Epidermal melanocyte (primary cell): ENCODE results near the gene SMO.
"Not testable (repeated sequence)": the region's sequence is repeated elsewhere in the genome, so short reads cannot be mapped to it uniquely, and the experiment has no call there.

Experiments used
- DNase-seq: peaks from one replicate; pipeline ENCODE4 v3.0.0; 2011; ENCODE audit warnings: low spot score; ENCODE audit not compliant: insufficient read length

Gene SMO

DNA sequence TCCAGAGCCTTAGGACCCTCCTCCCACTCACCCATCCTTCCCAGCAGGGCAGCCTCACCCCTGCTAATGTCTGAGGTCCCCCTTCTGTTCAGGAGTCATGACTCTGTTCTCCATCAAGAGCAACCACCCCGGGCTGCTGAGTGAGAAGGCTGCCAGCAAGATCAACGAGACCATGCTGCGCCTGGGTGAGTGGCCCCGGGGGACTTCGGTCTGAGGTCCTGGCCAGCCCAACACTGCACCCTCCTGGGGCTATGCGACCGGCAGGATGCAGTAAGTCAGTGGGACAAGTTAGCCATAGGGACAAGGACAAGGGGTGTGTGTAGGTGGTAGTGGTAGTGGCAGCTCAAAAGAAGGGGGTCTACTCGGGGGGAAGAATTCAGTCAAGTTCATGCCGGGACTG is 20.2 kb downstream of the SMO start:
- DNase-seq = no peak

DNA sequence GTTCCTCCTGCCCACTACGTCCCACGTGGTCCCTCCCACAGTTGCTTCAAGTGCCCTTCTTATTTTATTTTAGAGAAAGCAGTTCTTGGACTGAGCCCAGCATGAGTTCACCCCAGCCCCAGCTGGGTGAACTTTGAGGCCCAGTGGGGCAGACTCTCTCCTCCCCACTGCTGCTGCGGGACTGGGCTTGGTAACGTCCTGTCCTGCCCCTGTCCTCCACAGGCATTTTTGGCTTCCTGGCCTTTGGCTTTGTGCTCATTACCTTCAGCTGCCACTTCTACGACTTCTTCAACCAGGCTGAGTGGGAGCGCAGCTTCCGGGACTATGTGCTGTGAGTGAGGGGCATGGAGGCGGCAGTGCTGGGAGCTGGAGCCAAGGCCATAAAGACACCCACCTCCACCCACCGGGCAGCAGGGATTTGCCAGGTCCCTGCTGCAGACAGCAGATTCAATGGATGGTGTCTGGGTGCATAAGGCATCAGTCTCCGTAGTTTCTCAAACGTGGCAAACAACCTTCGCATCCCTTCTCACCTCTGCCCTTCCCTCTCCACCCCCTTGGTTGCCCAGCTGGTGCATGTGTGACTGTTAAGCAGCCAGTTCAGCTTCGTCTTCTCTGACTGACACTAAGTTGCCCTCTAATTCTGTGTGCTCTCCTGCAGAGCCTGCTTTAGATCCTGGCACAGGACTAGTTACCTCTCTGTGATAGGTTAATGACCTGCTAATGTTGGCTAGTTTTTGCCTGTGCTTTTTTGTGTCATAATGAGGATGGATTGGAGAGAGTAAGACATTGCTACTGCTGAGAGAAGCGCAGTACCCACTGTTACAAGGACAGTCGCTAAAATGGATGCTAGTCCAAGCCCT is 20.9 kb downstream of the SMO start:
- no peak for DNase-seq

DNA sequence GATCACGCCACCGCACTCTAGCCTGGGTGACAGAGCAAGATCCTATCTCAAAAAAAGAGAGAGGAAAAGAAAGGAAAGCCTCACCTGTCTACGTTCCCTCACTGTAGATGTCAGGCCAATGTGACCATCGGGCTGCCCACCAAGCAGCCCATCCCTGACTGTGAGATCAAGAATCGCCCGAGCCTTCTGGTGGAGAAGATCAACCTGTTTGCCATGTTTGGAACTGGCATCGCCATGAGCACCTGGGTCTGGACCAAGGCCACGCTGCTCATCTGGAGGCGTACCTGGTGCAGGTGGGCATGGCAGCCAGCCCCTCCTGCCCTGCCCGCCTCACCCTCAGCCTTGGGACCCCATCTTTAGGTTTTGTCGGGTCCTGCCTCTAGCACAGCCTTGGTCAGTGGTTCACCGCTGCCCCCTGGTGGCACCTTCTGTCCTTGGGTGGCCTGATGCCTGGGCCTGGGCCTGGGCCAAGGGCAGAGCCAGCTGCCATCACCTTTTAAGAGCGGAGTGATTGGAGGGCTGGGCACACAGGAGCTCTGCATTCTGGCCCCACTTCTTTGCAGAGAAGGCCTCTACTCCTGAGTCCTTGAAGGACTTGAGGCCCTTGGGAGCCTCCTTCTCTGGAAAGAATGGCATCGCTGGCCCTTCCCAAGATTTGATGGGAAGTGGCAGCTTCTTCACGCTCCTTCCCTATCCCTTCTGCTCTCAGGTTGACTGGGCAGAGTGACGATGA is 22.0 kb downstream of the SMO start:
- peak; percentile 71 for DNase-seq

DNA sequence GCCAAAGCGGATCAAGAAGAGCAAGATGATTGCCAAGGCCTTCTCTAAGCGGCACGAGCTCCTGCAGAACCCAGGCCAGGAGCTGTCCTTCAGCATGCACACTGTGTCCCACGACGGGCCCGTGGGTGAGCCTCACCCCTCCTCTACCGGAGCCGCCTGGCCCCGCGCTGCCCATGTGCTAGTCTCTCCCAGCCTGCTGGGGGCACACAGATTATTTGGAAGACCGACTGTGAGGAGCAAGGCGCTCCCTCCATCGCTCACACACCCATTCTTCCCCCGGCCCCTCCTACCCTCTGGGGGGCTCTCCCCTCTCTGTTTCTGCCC is 22.5 kb downstream of the SMO start:
- DNase-seq = no peak

DNA sequence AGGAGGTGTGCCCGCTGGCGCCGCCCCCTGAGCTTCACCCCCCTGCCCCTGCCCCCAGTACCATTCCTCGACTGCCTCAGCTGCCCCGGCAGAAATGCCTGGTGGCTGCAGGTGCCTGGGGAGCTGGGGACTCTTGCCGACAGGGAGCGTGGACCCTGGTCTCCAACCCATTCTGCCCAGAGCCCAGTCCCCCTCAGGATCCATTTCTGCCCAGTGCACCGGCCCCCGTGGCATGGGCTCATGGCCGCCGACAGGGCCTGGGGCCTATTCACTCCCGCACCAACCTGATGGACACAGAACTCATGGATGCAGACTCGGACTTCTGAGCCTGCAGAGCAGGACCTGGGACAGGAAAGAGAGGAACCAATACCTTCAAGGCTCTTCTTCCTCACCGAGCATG is 23.7 kb downstream of the SMO start:
- DNase-seq = no peak

DNA sequence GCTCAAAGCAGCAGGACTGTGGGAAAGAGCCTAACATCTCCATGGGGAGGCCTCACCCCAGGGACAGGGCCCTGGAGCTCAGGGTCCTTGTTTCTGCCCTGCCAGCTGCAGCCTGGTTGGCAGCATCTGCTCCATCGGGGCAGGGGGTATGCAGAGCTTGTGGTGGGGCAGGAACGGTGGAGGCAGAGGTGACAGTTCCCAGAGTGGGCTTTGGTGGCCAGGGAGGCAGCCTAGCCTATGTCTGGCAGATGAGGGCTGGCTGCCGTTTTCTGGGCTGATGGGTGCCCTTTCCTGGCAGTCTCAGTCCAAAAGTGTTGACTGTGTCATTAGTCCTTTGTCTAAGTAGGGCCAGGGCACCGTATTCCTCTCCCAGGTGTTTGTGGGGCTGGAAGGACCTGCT is 24.2 kb downstream of the SMO start:
- no peak for DNase-seq

DNA sequence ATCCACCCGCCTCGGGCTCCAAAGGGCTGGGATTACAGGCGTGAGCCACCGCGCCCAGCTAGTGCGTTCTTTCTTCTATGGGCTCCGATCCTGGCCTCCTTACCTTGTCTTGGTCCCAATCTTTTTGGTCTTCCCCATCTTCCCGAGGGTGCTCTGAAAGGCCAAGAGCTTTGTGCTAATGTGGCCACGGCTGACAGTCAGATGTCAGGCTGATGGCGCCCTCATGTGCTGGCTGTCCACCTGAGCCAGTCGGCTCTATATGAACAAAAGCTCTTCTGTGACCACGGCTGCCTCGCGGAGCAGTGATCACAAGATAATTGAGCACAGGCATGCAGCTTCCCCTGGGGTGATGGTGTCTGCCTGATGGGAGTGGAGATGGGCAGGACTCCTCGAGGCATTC is 25.4 kb downstream of the SMO start:
- peak; percentile 86 for DNase-seq

DNA sequence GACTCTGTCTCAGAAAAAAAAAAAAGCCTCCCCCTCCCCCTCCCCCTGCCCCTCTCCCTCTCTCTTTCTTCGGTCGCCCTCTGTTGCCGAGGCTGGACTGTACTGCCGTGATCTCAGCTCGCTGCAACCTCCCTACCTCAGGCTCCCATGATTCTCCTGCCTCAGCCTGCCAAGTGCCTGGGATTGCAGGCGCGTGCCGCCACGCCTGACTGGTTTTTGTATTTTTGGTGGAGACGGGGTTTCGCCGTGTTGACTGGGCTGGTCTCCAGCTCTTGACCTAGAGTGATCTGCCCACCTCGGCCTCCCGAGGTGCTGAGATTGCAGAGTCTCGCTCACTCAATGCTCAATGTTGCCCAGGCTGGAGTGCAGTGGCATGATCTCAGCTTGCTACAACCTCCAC is 27.3 kb downstream of the SMO start:
- not testable (repeated sequence) for DNase-seq

DNA sequence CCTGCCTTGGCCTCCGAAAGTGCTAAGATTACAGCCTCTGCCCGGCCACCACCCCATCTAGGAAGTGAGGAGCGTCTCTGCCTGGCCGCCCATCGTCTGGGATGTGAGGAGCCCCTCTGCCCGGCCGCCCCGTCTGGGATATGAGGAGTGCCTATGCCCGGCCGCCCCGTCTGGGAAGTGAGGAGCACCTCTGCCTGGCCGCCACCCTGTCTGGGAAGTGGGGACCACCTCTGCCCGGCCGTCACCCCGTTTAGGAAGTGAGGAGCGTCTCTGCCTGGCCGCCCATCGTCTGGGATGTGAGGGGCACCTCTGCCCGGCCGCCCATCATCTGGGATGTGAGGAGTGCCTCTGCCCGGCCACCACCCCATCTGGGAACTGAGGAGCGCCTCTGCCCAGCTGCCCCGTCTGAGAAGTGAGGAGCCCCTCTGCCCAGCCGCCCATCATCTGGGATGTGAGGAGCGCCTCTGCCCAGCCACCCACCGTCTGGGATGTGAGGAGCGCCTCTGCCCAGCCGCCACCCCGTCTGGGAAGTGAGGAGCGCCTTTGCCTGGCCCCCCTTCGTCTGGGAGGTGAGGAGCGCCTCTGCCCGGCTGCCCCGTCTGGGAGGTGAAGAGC is 27.8 kb downstream of the SMO start:
- not testable (repeated sequence) for DNase-seq

DNA sequence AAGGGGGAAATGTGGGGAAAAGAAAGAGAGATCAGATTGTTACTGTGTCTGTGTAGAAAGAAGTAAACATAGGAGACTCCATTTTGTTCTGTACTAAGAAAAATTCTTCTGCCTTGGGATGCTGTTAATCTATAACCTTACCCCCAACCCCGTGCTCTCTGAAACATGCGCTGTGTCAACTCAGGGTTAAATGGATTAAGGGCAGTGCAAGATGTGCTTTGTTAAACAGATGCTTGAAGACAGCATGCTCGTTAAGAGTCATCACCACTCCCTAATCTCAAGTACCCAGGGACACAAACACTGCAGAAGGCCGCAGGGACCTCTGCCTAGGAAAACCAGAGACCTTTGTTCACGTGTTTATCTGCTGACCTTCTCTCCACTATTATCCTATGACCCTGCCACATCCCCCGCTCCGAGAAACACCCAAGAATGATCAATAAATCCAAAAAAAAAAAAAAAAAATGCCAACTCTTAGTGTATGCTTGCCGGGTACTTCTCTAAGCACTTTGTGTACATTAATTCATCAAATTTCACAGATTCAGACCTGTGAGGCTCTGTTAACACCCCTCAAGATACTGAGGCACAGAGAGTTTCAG is 28.5 kb downstream of the SMO start:
- DNase-seq = not testable (repeated sequence)

DNA sequence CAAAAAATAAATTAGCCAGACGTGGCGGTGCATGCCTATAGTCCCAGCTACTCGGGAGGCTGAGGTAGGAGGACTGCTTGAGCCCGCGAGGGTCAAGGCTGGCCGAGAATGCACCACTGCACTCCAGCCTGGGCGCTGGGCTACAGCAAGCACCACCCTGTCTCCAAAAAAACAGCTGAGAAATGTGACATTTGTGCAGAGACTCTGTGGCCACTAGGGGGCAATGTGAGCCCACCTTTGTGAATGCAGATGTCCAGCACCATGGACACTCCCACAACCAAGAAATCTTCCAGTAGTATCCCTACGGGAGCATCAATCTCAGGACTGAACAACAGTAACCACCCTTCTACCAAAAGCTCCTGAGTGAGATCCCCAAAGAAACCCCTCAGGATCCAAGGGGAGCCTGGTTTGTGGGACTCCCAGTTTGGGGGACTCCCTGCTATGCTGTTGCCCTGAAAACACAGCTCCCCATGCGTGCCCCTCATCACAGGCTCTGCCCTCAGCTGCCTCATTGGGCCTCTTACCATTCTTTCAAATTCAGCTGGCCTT is 30.2 kb downstream of the SMO start:
- DNase-seq = peak; percentile 83

DNA sequence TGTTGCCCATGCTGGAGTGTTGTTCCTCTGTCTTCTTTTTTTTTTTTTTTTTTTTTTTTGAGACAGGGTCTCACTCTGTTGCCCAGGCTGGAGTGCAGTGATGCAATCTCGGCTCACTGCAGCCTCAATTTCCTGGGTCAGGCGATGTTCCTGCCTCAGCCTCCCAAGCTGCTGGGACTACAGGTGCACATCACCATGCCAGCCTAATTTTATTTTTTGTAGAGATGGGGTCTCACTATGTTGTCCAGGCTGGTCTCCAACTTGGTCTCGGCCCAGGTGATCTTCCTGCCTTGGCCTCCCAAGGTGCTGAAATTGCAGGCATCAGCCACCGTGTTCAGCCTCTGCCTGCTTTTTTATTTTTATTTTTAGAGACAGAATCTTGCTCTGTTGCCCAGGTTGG is 30.7 kb downstream of the SMO start:
- DNase-seq = not testable (repeated sequence)

DNA sequence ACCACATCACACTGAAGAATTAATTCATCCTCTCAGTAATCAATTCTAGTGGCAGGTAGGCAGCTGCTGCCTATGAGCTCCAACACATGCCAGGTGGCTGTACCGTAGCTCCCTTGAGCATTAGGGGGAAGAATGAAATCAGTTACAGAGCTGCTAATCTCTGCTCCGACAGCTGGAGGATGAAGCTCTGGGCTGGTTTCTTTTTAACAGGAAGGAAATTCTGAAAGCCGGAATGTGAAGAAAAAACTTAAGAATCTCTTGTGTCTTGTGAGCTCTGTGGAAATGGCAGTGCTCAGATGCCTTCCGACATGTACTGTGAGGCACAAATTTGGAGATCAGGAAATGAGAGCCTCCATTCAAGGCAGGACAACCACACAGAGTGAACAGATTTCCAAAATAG is 33.6 kb downstream of the SMO start:
- DNase-seq = no peak

DNA sequence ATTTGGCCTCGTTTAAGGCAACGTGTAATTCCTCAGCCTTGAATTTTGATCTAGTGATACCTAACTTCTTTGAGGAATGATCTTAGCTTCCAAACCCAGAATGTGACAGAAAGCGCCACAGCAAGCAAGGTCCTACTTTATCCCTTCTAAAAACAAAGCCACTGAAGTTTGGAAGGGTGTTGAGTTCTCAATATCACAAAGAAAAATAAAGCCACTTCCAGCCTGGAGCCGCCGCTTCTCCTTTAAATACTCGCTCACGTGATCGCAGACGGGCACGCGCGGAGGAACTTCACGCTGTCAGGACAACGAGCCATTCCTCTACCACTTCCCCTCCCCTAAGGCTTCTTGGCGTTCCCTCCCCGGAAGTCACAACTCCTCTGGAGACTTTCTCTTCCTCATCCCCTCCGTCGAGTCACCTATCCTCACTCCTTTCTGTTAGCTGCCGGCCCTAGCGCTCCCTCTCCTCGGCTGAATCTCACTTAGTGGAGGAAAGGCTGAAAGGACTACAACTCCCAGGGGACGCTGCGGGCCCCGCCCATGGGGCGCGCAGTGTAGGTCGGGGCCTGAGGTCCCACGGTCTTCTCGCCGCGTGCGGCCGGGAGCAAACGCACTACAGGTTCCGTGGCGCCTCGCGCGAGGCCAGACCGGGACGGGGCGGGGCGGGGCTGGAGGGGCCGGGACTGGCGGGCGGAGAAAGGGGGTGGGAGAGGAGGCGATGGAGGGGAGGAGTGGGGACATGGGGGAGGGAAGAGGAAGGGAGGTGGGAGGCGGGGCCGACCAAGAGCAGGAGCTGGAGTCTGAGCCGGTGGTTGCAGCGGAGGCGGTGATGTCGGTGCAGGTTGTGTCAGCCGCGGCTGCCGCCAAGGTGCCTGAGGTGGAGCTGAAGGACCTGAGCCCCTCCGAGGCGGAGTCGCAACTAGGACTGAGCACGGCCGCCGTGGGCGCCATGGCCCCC is 36.1 kb downstream of the SMO start, which contains the start of gene AHCYL2:
AHCYL2 (plus strand) TSS at position 780 of the 955 bp plus-strand sequence.
- peak; percentile 88 for DNase-seq

DNA sequence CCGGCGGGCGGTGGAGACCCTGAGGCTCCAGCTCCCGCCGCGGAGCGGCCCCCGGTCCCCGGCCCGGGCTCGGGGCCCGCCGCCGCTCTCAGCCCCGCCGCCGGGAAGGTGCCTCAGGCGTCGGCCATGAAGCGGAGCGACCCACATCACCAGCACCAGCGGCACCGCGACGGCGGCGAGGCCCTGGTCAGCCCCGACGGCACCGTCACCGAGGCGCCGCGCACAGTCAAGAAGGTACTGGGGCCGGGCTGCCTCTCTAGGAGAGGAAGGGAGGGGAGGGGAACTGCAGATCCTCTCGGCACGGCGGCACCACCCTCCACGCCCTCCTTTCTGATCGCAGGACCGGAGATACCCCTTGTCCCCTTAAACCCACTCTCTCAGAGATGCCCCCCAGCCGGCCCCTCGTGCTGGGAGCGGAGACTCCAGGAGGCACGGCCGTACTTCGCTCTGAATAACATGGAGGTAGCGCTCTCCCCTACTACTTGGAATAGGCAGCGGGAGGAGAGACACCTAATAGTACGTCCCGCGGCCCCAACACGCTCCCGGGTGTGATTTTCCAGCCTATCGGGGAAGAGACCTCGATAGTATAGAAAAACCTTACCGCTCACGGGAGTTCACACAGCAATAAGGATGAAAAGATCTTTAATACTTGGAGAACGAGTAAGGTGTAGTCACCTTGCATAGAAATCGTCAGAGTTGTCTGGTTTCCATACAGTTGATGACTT is 36.9 kb downstream of the SMO start:
- DNase-seq = no peak

DNA sequence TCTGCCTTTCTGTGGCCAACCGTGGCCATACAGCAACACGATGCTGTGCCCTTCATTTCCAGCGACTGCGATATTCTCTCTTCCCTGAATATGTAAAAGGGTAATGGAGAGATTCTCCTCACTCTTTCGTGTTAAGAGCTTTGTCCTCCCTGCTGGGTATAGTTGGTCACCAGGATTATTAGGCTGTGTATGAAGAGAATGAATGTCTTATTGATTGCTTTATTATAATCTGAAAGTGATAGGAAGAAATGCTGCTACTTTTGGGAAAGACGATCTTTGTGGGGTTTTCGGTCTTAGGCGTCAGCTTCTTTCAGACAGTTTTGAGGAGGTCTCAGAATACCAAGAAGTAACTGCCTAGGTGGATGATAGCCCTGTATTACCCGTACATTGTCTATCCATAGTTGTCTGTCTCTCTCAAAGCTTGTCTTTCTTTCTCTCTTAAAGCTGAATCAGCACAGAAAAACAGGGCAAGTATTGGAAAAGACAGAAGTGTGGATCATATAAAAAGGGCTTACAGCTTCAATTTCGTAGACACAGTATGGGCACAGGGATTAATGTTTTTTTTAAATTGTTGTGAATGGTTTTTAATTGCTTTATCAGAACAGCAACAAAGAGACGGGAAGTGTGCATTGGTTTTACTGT is 37.6 kb downstream of the SMO start:
- DNase-seq = no peak

DNA sequence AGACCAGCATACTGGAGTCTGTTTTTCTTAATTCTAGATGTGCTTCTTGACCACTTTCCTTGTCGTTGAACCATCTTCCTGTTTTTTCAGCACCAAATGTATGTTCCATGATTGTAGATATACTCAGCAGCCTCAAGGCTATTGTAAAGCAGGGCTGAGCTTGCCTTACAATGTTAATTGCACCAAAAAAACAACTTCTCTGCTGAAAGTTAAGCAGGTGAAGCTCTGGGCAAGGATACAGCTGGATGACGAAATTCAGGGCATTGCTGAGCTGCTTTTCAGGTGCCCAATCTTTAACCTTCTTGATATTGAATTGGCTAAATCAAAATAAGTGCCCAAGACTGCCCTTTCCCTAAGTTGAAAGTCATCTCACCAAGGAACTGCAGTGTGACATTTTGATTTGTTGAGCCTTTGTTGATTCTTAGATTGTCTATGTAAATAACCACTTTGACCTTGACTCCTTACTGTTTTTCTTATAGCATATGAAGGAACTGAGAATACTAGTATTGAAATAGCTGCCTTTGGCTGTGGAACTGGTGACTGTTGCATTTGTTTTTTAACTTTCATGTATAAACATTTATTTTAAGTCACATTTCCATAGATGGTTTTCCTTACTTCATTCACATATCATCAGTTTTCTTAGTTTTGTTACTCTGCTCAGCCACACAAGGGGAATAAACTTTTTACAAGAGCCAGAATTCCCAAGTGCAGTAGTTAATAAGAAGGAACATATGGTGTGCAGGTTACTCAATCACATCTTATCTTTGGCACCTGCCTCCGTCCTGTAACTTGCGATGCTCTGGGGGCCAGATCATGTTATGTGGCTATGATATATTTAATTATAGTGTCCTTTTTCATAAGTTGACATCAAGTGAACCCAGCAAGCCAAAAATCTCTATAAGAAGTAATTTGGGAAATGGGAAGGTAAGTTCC is 39.5 kb downstream of the SMO start:
- DNase-seq = no peak

DNA sequence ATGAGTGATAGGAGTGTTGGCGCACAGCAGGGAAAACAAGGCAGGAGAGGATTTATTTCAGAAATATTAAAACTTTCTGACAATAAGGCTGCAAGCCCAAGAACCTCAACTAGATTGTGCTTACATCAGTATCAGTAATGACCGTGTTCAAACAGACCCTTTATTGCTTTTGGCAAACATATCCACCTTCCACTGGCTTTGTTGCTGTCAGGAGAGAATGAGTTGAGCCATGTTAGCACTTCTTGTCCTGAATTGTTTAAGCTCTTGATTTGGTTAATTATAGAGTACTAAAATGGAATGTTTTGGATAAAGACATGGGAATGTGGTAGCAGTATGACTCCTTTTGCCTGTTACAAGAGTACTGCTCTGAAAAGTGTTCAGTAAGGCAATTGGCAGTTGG is 40.2 kb downstream of the SMO start:
- no peak for DNase-seq
